ENCODE data around the gene BCAS3.

BCAS3 gene

GRCh38 chr17:61289408-61290385, 612.0 kb downstream of the BCAS3 start:
- no peak for DNase-seq (ENCODE audit: low read depth)

- DNase-seq (ENCODE audit: low read depth), result no peak
These were observed 614.0 kb downstream of the BCAS3 start for GRCh38 chr17:61291451-61292285.

- DNase-seq (ENCODE audit: low read depth), result no peak
These were observed 616.6 kb downstream of the BCAS3 start for GRCh38 chr17:61294286-61294685.

GRCh38 chr17:61294777-61295176, 617.1 kb downstream of the BCAS3 start:
- no peak for DNase-seq (ENCODE audit: low read depth)

GRCh38 chr17:61296058-61296457, 618.4 kb downstream of the BCAS3 start:
- no peak for DNase-seq (ENCODE audit: low read depth)

GRCh38 chr17:61299517-61300513, 622.2 kb downstream of the BCAS3 start:
- no peak for DNase-seq (ENCODE audit: low read depth)

- DNase-seq (ENCODE audit: low read depth), result no peak
These were observed 625.5 kb downstream of the BCAS3 start for GRCh38 chr17:61302953-61303816.

- DNase-seq (ENCODE audit: low read depth), result no peak
These were observed 626.1 kb downstream of the BCAS3 start for GRCh38 chr17:61303817-61304096.

GRCh38 chr17:61305024-61305423, 627.4 kb downstream of the BCAS3 start:
- DNase-seq (ENCODE audit: low read depth), result no peak

- DNase-seq (ENCODE audit: low read depth), result no peak
These were observed 628.4 kb downstream of the BCAS3 start for GRCh38 chr17:61306003-61306402.

- DNase-seq (ENCODE audit: low read depth), result no peak
These were observed 630.5 kb downstream of the BCAS3 start for GRCh38 chr17:61307905-61308886.

- no peak for DNase-seq (ENCODE audit: low read depth)
These were observed 632.0 kb downstream of the BCAS3 start for GRCh38 chr17:61309362-61310256.

GRCh38 chr17:61310590-61310989, 632.9 kb downstream of the BCAS3 start:
- no peak for DNase-seq (ENCODE audit: low read depth)

- no peak for DNase-seq (ENCODE audit: low read depth)
These were observed 635.0 kb downstream of the BCAS3 start for GRCh38 chr17:61312406-61313295.

- no peak for DNase-seq (ENCODE audit: low read depth)
These were observed 636.0 kb downstream of the BCAS3 start for GRCh38 chr17:61313461-61314326.

- no peak for DNase-seq (ENCODE audit: low read depth)
These were observed 636.9 kb downstream of the BCAS3 start for GRCh38 chr17:61314368-61315078.

Data from CMK (cell line).